Measurements from ENCODE around the gene RBBP9.
A peak's percentile ranks its signal among the peaks of the same experiment; 100 is the strongest.

RBBP9 gene

GRCh38 chr20:18466894-18467730, 29.9 kb downstream of the RBBP9 start, which contains the start of the genes DZANK1 and POLR3F:
Gene DZANK1, minus strand, starts transcription at chr20:18467030. Its CDS starts 1,672 bp downstream, at chr20:18465358.
Gene POLR3F, plus strand, starts transcription at chr20:18467390. Its CDS starts 117 bp downstream, at chr20:18467507.
- Histone ChIP-seq H3K27me3 (ENCODE audit: control insufficient read depth in 5 of 5, insufficient read depth in 4 of 5, low read length in 5 of 5) (no peaks in the 10 kb centered on the region), H3K4me3 (ENCODE audit: low read depth in 1 of 5, low read length in 5 of 5) (peak within 1 kb of the TSS; percentile 84 to 98 (median 96)), H3K4me1 (ENCODE audit: control insufficient read depth in 5 of 5, insufficient read depth in 5 of 5, low read length in 5 of 5) (peaks cover 0 to 23% (median 21%) of the 10 kb centered on the region in 5 donors), H3K27ac (ENCODE audit: low read depth, low read length) (peak within 1 kb of the TSS; percentile 90), H3K36me3 (ENCODE audit: control insufficient read depth in 5 of 5, insufficient read depth in 5 of 5, low read length in 5 of 5) (peaks cover 3 to 28% (median 9%) of the 10 kb centered on the region in 5 donors), H3K9ac (ENCODE audit: low read length in 5 of 5) (peak within 1 kb of the TSS; percentile 90 to 96 (median 92)), H3K9me3 (ENCODE audit: control insufficient read depth in 5 of 5, low read length in 5 of 5) (no peaks in the 10 kb centered on the region)

GRCh38 chr20:18466574-18466893, 30.5 kb downstream of the RBBP9 start:
- Histone ChIP-seq H3K9me3 (ENCODE audit: control insufficient read depth in 5 of 5, low read length in 5 of 5) (no peaks in the 10 kb centered on the region), H3K36me3 (ENCODE audit: control insufficient read depth in 5 of 5, insufficient read depth in 5 of 5, low read length in 5 of 5) (peaks cover 3 to 25% (median 9%) of the 10 kb centered on the region in 5 donors), H3K4me1 (ENCODE audit: control insufficient read depth in 5 of 5, insufficient read depth in 5 of 5, low read length in 5 of 5) (peaks cover 0 to 23% (median 21%) of the 10 kb centered on the region in 5 donors), H3K27ac (ENCODE audit: low read depth, low read length) (peak overlapping the region; percentile 90), H3K9ac (ENCODE audit: low read length in 5 of 5) (peak overlapping the region in 4 of 5 donors; percentile 35 to 94 (median 92)), H3K4me3 (ENCODE audit: low read depth in 1 of 5, low read length in 5 of 5) (peak overlapping the region; percentile 84 to 98 (median 96)), H3K27me3 (ENCODE audit: control insufficient read depth in 5 of 5, insufficient read depth in 4 of 5, low read length in 5 of 5) (no peaks in the 10 kb centered on the region)

GRCh38 chr20:18465536-18466200, 31.4 kb downstream of the RBBP9 start:
- Histone ChIP-seq H3K4me3 (ENCODE audit: low read depth in 1 of 5, low read length in 5 of 5) (no peak overlapping the region), H3K27ac (ENCODE audit: low read depth, low read length) (no peak overlapping the region), H3K9me3 (ENCODE audit: control insufficient read depth in 5 of 5, low read length in 5 of 5) (no peaks in the 10 kb centered on the region), H3K36me3 (ENCODE audit: control insufficient read depth in 5 of 5, insufficient read depth in 5 of 5, low read length in 5 of 5) (peaks cover 0 to 16% (median 3%) of the 10 kb centered on the region in 5 donors), H3K4me1 (ENCODE audit: control insufficient read depth in 5 of 5, insufficient read depth in 5 of 5, low read length in 5 of 5) (peaks cover 0 to 23% (median 21%) of the 10 kb centered on the region in 5 donors), H3K27me3 (ENCODE audit: control insufficient read depth in 5 of 5, insufficient read depth in 4 of 5, low read length in 5 of 5) (no peaks in the 10 kb centered on the region), H3K9ac (ENCODE audit: low read length in 5 of 5) (peak overlapping the region in 2 of 5 donors; percentile 91 to 94)

GRCh38 chr20:18456600-18456999, 40.4 kb downstream of the RBBP9 start:
- Histone ChIP-seq H3K4me3 (ENCODE audit: low read depth in 1 of 5, low read length in 5 of 5) (no peak overlapping the region), H3K4me1 (ENCODE audit: control insufficient read depth in 5 of 5, insufficient read depth in 5 of 5, low read length in 5 of 5) (no peaks in the 10 kb centered on the region), H3K27ac (ENCODE audit: low read depth, low read length) (no peak overlapping the region), H3K36me3 (ENCODE audit: control insufficient read depth in 5 of 5, insufficient read depth in 5 of 5, low read length in 5 of 5) (no peaks in the 10 kb centered on the region), H3K9me3 (ENCODE audit: control insufficient read depth in 5 of 5, low read length in 5 of 5) (peaks cover 0 to 8% (median 0%) of the 10 kb centered on the region in 5 donors), H3K9ac (ENCODE audit: low read length in 5 of 5) (no peak overlapping the region), H3K27me3 (ENCODE audit: control insufficient read depth in 5 of 5, insufficient read depth in 4 of 5, low read length in 5 of 5) (no peaks in the 10 kb centered on the region)

- no peak overlapping the region for H3K9ac ChIP-seq (ENCODE audit: low read length in 5 of 5)
- peaks cover 0 to 3% (median 0%) of the 10 kb centered on the region in 5 donors for H3K36me3 ChIP-seq (ENCODE audit: control insufficient read depth in 5 of 5, insufficient read depth in 5 of 5, low read length in 5 of 5)
- H3K27ac ChIP-seq (ENCODE audit: low read depth, low read length) = no peak overlapping the region
- H3K4me1 ChIP-seq (ENCODE audit: control insufficient read depth in 5 of 5, insufficient read depth in 5 of 5, low read length in 5 of 5) = no peaks in the 10 kb centered on the region
- H3K9me3 ChIP-seq (ENCODE audit: control insufficient read depth in 5 of 5, low read length in 5 of 5) = no peaks in the 10 kb centered on the region
- no peaks in the 10 kb centered on the region for H3K27me3 ChIP-seq (ENCODE audit: control insufficient read depth in 5 of 5, insufficient read depth in 4 of 5, low read length in 5 of 5)
- no peak overlapping the region for H3K4me3 ChIP-seq (ENCODE audit: low read depth in 1 of 5, low read length in 5 of 5)
Observed at GRCh38 chr20:18443886-18444285, 53.1 kb downstream of the RBBP9 start.

- Histone ChIP-seq H3K4me1 (ENCODE audit: control insufficient read depth in 5 of 5, insufficient read depth in 5 of 5, low read length in 5 of 5) (no peaks in the 10 kb centered on the region), H3K4me3 (ENCODE audit: low read depth in 1 of 5, low read length in 5 of 5) (no peak overlapping the region), H3K27me3 (ENCODE audit: control insufficient read depth in 5 of 5, insufficient read depth in 4 of 5, low read length in 5 of 5) (no peaks in the 10 kb centered on the region), H3K27ac (ENCODE audit: low read depth, low read length) (no peak overlapping the region), H3K9ac (ENCODE audit: low read length in 5 of 5) (no peak overlapping the region), H3K9me3 (ENCODE audit: control insufficient read depth in 5 of 5, low read length in 5 of 5) (no peaks in the 10 kb centered on the region), H3K36me3 (ENCODE audit: control insufficient read depth in 5 of 5, insufficient read depth in 5 of 5, low read length in 5 of 5) (peaks cover 0 to 3% (median 0%) of the 10 kb centered on the region in 5 donors)
Observed at GRCh38 chr20:18440403-18440802, 56.6 kb downstream of the RBBP9 start.

GRCh38 chr20:18436847-18437246, 60.2 kb downstream of the RBBP9 start:
- no peaks in the 10 kb centered on the region for H3K4me1 ChIP-seq (ENCODE audit: control insufficient read depth in 5 of 5, insufficient read depth in 5 of 5, low read length in 5 of 5)
- no peak overlapping the region for H3K27ac ChIP-seq (ENCODE audit: low read depth, low read length)
- H3K4me3 ChIP-seq (ENCODE audit: low read depth in 1 of 5, low read length in 5 of 5) = no peak overlapping the region
- no peak overlapping the region for H3K9ac ChIP-seq (ENCODE audit: low read length in 5 of 5)
- no peaks in the 10 kb centered on the region for H3K27me3 ChIP-seq (ENCODE audit: control insufficient read depth in 5 of 5, insufficient read depth in 4 of 5, low read length in 5 of 5)
- no peaks in the 10 kb centered on the region for H3K9me3 ChIP-seq (ENCODE audit: control insufficient read depth in 5 of 5, low read length in 5 of 5)
- H3K36me3 ChIP-seq (ENCODE audit: control insufficient read depth in 5 of 5, insufficient read depth in 5 of 5, low read length in 5 of 5) = no peaks in the 10 kb centered on the region

Measured in subcutaneous abdominal adipose tissue (tissue), 5 donors.